Smooth muscle cell (in vitro differentiated cells): Measurements from ENCODE around the gene PPIF. TPM values are rescaled to one million over a fixed set of nuclear protein-coding genes. Genes with fewer than 3 reads are reported as not detected.

ENCODE experiments used
- DNase-seq: peaks from one replicate; lab custom pipeline; 2025; ENCODE audit not compliant: unreplicated experiment; lab: John Stamatoyannopoulos, UW
- H2AFZ ChIP-seq: fragments of 200-600 bp; sonication (generic); 2 replicates; pipeline ENCODE4 v1.6.0; 2016; ENCODE audit warnings: antibody characterized with exemption, low read depth, mild to moderate bottlenecking
- H3F3A ChIP-seq: fragments of 200-600 bp; sonication (generic); 2 replicates; pipeline ENCODE4 v1.6.0; 2017; ENCODE audit warnings: antibody characterized with exemption, low read depth
- H3K27ac ChIP-seq: fragments of 200-600 bp; sonication (generic); 2 replicates; pipeline ENCODE4 v1.5.1; 2016; ENCODE audit warnings: low read depth, mild to moderate bottlenecking
- H3K27me3 ChIP-seq: fragments of 200-600 bp; sonication (generic); 2 replicates; pipeline ENCODE4 v1.6.1; 2016; ENCODE audit warnings: low read depth, mild to moderate bottlenecking
- H3K36me3 ChIP-seq: fragments of 200-600 bp; sonication (generic); 2 replicates; pipeline ENCODE4 v1.5.1; 2016; ENCODE audit warnings: low read depth
- H3K4me1 ChIP-seq: fragments of 200-600 bp; sonication (generic); 2 replicates; pipeline ENCODE4 v1.5.1; 2016; ENCODE audit warnings: low read depth
- H3K4me2 ChIP-seq: fragments of 200-600 bp; sonication (generic); 2 replicates; pipeline ENCODE4 v1.6.0; 2016; ENCODE audit warnings: mild to moderate bottlenecking
- H3K4me3 ChIP-seq: fragments of 200-600 bp; sonication (generic); 2 replicates; pipeline ENCODE4 v1.5.1; 2016; ENCODE audit warnings: mild to moderate bottlenecking
- H3K79me2 ChIP-seq: fragments of 200-600 bp; sonication (generic); 2 replicates; pipeline ENCODE4 v1.6.0; 2016; ENCODE audit warnings: low read depth, mild to moderate bottlenecking
- H3K9ac ChIP-seq: fragments of 200-600 bp; sonication (generic); 2 replicates; pipeline ENCODE4 v1.6.0; 2016; ENCODE audit warnings: low read depth
- H3K9me3 ChIP-seq: fragments of 200-600 bp; sonication (generic); replicated peaks from 2 replicates; pipeline ENCODE4 v1.5.1; 2016; ENCODE audit warnings: low read depth
- H4K20me1 ChIP-seq: fragments of 200-600 bp; sonication (generic); 2 replicates; pipeline ENCODE4 v1.6.0; 2016; ENCODE audit warnings: low read depth
- whole genome bisulfite sequencing: methylation state at CpG from one replicate; pipeline ENCODE4 v1.1.7; 2016; ENCODE audit warnings: low lambda C conversion rate; 5-methylcytosine and 5-hydroxymethylcytosine counted together
- polyA plus RNA-seq: library from polyadenylated mRNA; unstranded; fragments of >200 nt; fragmentation: Nextera tagmentation; extraction: Ambion mirVana; gene quantifications from 2 replicates; pipeline ENCODE4 v1.2.1, GENCODE V29; 2016
- total RNA-seq: library from RNA; depleted of rRNA; stranded (reverse); fragments of >200 nt; gene quantifications from 2 replicates; pipeline ENCODE4 v1.2.3, GENCODE V29; 2014
- TF ChIP-seq, protein P1 (sequence below): fragments of 200-600 bp; sonication (generic); IDR thresholded peaks from 2 replicates; pipeline ENCODE4 v1.5.1; 2017; ENCODE audit warnings: borderline replicate concordance, mild to moderate bottlenecking, antibody characterized with exemption; ENCODE audit not compliant: insufficient read depth, poor library complexity, severe bottlenecking

The PPIF gene
- total and polyA plus RNA-seq, 2 experiments from 2014 or later = 24.3 to 29.7 TPM

DNA sequence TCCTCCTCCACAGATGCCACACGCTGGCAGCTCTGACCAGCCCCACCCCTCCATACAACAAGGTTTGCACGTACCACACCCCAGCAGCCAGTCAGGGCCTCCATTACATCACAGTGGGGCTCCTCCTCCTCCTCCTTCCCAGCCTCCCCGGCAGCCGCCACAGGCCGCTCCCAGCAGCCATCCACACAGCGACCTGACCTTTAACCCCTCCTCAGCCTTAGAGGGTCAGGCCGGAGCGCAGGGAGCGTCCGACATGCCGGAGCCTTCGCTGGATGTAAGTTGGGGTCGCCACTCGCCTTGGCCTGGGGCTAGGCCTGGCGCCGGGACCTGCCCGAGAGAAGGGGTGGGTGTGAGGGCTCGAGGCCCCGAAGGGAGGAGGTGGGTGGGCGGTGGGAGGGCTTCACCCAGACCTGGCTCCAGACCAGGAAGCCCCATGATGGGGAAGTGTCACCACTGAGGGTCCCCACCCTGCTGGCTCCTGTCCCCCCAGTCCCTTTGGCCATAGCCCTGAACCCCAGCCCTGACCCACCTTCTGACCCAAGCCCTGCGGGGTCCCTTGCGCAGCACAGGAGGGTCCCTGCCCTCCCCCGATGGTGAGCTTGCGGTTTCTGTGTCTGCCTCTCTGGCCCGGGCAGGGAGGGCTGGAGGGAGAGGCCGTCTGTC, 36.2 kb upstream of the PPIF start:
- Histone ChIP-seq H3K27me3 (no peaks in the 10 kb centered on the region), H3K27ac (no peak overlapping the region), H3F3A (peaks cover 6% of the 10 kb centered on the region), H2AFZ (no peak overlapping the region), H3K9me3 (no peaks in the 10 kb centered on the region), H4K20me1 (no peaks in the 10 kb centered on the region), H3K79me2 (no peaks in the 10 kb centered on the region), H3K9ac (no peak overlapping the region), H3K36me3 (peaks cover 14% of the 10 kb centered on the region), H3K4me3 (no peak overlapping the region), H3K4me1 (no peaks in the 10 kb centered on the region), H3K4me2 (no peak overlapping the region)
- 93% methylated on average over 26 of the region's 26 CpGs for WGBS
- no peak for DNase-seq
- TF ChIP-seq, protein P1, sequence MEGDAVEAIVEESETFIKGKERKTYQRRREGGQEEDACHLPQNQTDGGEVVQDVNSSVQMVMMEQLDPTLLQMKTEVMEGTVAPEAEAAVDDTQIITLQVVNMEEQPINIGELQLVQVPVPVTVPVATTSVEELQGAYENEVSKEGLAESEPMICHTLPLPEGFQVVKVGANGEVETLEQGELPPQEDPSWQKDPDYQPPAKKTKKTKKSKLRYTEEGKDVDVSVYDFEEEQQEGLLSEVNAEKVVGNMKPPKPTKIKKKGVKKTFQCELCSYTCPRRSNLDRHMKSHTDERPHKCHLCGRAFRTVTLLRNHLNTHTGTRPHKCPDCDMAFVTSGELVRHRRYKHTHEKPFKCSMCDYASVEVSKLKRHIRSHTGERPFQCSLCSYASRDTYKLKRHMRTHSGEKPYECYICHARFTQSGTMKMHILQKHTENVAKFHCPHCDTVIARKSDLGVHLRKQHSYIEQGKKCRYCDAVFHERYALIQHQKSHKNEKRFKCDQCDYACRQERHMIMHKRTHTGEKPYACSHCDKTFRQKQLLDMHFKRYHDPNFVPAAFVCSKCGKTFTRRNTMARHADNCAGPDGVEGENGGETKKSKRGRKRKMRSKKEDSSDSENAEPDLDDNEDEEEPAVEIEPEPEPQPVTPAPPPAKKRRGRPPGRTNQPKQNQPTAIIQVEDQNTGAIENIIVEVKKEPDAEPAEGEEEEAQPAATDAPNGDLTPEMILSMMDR = no peak

DNA sequence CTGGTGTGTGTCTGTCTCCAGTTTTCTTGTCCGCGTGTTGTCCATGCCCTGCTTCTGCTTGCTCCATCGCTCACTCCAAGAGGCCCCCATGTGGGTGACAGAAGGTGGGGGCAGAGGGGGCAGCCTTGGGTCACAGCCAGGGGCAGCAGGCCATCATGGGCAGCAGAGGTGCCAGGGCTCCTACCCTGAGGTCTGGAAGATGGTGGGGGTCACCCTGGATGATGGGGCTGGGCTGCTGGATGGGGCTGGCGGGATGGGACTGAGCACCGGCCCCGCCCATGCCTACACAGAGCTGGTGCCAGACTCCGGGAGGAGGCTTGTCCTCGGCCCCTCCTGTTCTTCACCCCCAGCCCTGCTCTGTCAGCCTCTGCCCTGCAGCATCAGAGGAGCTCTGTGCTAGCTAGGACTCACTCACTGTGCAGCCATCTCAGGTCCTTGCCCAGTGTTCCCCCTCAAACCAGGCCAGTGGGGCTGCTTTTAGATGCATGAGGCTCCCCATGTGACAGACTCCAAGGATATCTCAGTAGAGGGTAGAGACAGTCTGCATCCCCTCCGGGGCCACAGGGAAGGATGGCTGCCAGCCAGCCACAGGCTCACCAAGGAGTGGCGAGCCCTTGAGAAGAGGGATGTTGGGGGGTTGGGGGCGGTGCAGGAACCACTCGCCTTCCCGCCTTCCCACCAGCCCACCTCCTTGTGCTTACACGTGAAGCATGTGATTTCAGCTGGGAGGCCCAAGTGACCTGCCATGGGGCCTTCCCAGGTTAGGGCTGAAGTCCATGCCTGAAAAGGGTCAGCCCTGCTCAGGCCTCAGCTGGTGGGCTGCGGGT, 35.5 kb upstream of the PPIF start:
- Histone ChIP-seq H2AFZ (no peak overlapping the region), H3K27ac (no peak overlapping the region), H3K4me2 (no peak overlapping the region), H3K36me3 (peaks cover 9% of the 10 kb centered on the region), H3K4me1 (peaks cover 4% of the 10 kb centered on the region), H3K4me3 (no peak overlapping the region), H4K20me1 (no peaks in the 10 kb centered on the region), H3K79me2 (no peaks in the 10 kb centered on the region), H3K27me3 (no peaks in the 10 kb centered on the region), H3K9me3 (no peaks in the 10 kb centered on the region), H3F3A (peaks cover 12% of the 10 kb centered on the region), H3K9ac (no peak overlapping the region)
- DNase-seq = no peak
- TF ChIP-seq, protein P1 = no peak
- WGBS = 94% methylated on average over 15 of the region's 15 CpGs

DNA sequence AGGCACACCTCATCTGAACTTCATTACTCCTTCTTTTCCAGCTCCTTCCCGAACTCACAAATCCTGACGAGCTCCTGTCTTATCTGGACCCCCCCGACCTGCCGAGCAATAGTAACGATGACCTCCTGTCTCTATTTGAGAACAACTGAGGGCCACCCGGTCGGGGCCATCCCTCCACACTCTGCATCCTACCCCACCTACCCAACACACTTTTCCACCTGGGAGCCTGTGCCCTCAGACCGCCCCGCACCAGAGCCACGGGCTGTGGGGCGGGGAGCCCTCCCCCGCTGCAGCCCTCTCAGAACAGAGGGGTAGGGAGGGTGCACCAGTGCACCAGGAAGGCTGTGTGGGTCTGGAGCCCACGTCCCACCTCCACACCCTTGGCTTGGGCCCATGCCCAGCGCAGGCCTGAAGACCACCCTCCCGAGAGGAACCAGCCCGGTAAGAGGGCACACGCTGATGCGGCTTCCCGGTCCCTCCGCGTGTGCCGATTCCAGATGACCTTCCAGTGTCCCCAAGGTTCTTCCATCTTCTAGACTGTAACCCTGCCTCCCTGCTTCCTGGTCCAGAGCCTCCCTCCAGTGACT, 34.6 kb upstream of the PPIF start:
- Histone ChIP-seq H3K9ac (no peak overlapping the region), H3K4me1 (peaks cover 12% of the 10 kb centered on the region), H3K27me3 (no peaks in the 10 kb centered on the region), H3K27ac (no peak overlapping the region), H4K20me1 (no peaks in the 10 kb centered on the region), H3K9me3 (no peaks in the 10 kb centered on the region), H3K4me3 (no peak overlapping the region), H2AFZ (no peak overlapping the region), H3K4me2 (no peak overlapping the region), H3K36me3 (peaks cover 5% of the 10 kb centered on the region), H3F3A (peaks cover 19% of the 10 kb centered on the region), H3K79me2 (no peaks in the 10 kb centered on the region)
- WGBS = 95% methylated on average over 22 of the region's 22 CpGs
- DNase-seq = no peak
- TF ChIP-seq, protein P1 = no peak
